A673 (cell line): ENCODE measurements around the gene AGAP1. TPM values are rescaled to one million over a fixed set of nuclear protein-coding genes. Genes with fewer than 3 reads are reported as not detected.

Source experiments
- BruUV-seq: library from RNA; stranded (reverse); fragments of 400-500 nt; replicated peaks from 2 replicates; lab custom pipeline; 2021; lab: Mats Ljungman, UMichigan
- CTCF ChIA-PET: fragments of 300-600 bp; sonication (Branson Sonifier 250); formaldehyde crosslinking; loops from one replicate; lab custom pipeline; 2022; ENCODE audit warnings: antibody characterized with exemption; lab: Charles Lee
- POLR2A ChIA-PET: fragments of 300-600 bp; sonication (Branson Sonifier 250); formaldehyde crosslinking; loops from one replicate; lab custom pipeline; 2022; ENCODE audit warnings: antibody characterized with exemption; ENCODE audit not compliant: low non-redundant PET; lab: Charles Lee
- DNase-seq: peaks from one replicate; pipeline ENCODE4 v3.0.0-alpha.2; 2015; ENCODE audit warnings: low spot score
- H3K27ac ChIP-seq: fragments of 200-600 bp; sonication (generic); 2 replicates; pipeline ENCODE4 v1.5.1; 2016; ENCODE audit warnings: mixed run types, low read depth, mild to moderate bottlenecking, mixed read lengths, antibody characterized with exemption, low read length; ENCODE audit not compliant: poor library complexity, severe bottlenecking
- H3K27me3 ChIP-seq: fragments of 200-600 bp; sonication (generic); replicated peaks from 2 replicates; pipeline ENCODE4 v1.6.1; 2017; ENCODE audit warnings: mixed run types, low read depth, mild to moderate bottlenecking, mixed read lengths, antibody characterized with exemption, low read length; ENCODE audit not compliant: insufficient read depth, poor library complexity
- H3K36me3 ChIP-seq: fragments of 200-600 bp; sonication (generic); 2 replicates; pipeline ENCODE4 v1.6.1; 2016; ENCODE audit warnings: mixed run types, mild to moderate bottlenecking, mixed read lengths, antibody characterized with exemption, low read length; ENCODE audit not compliant: insufficient read depth, poor library complexity, severe bottlenecking
- H3K4me1 ChIP-seq: fragments of 200-600 bp; sonication (generic); 2 replicates; pipeline ENCODE4 v1.6.1; 2017; ENCODE audit warnings: mixed run types, mild to moderate bottlenecking, mixed read lengths, antibody characterized with exemption, low read length; ENCODE audit not compliant: insufficient read depth, poor library complexity, severe bottlenecking
- H3K4me3 ChIP-seq: fragments of 200-600 bp; sonication (generic); 2 replicates; pipeline ENCODE4 v1.5.1; 2016; ENCODE audit warnings: low read depth, mixed run types, mild to moderate bottlenecking, mixed read lengths, low read length; ENCODE audit not compliant: poor library complexity, severe bottlenecking
- H3K9me3 ChIP-seq: fragments of 200-600 bp; sonication (generic); 2 replicates; pipeline ENCODE4 v1.6.1; 2016; ENCODE audit warnings: mixed run types, low read depth, mild to moderate bottlenecking, mixed read lengths, antibody characterized with exemption, low read length; ENCODE audit not compliant: poor library complexity, severe bottlenecking
- CTCF ChIP-seq: fragments of 300-800, 200-600 bp; sonication (generic); conservative IDR thresholded peaks from 2 replicates; pipeline ENCODE4 v1.5.1; 2017; ENCODE audit warnings: low read depth, mild to moderate bottlenecking, antibody characterized with exemption, low read length, moderate library complexity, mixed read lengths
- EZH2 ChIP-seq: fragments of 200-600 bp; sonication (generic); IDR thresholded peaks from 2 replicates; pipeline ENCODE4 v1.6.1; 2017; ENCODE audit warnings: borderline replicate concordance, low read depth, mild to moderate bottlenecking, mixed read lengths, antibody characterized with exemption, low read length; ENCODE audit not compliant: poor library complexity, severe bottlenecking
- intact Hi-C: fragments of 100-400 bp; cut with micrococcal nuclease; formaldehyde crosslinking; loops from one replicate; pipeline ENCODE4 v1.10.0; 2022; ENCODE audit not compliant: unreplicated experiment
- total RNA-seq: library from RNA; stranded (reverse); gene quantifications from 2 replicates; pipeline ENCODE4 v1.2.3, GENCODE V29; 2021

The AGAP1 gene
- total RNA-seq, 1 experiment from 2014 or later: 25.3 TPM

DNA sequence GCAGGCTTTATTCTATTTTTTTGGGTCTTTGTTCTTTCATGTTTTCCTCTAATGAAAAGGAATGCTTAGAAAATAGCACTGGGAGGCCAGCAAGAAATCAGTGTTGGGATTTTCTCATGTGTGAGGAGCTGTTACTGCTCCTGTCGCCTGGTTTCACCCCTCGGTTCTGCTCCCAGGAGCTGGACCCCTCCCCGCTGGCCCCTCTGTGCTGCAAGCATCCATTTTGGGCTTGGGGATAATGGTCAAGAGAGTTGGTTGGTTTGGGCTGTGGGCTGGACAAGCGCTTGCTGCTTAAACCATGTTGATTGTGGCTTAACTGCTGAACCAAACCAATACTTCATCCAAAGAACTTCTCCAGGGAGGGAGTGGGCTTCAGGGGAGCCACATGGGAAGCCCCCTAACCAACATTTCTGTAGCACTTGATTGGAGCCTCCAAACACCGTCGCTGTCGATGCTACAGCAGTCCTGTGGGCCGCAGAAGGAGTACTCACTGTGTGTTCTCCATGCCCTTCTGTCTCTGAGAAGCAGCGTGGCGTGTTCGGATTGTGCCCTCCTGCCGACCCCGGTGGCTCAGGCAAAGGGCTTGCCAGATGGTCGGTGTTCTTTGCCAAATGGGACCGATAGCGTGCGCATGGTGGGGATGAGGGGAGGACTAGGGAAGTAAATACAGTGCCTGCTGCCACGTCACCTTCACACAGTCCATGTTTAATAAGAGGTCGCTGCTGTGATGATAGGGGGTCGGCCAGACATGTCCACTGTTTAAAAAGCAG, 40.0 kb downstream of the AGAP1 start:
- intact Hi-C loops: no loop called here
- Histone ChIP-seq H3K9me3 (no peaks in the 10 kb centered on the region), H3K4me1 (no peaks in the 10 kb centered on the region), H3K27ac (no peak overlapping the region), H3K27me3 (no peaks in the 10 kb centered on the region), H3K4me3 (no peak overlapping the region), H3K36me3 (no peaks in the 10 kb centered on the region)
- DNase-seq: no peak
- TF ChIP-seq EZH2 (no peak), CTCF (no peak)
- POLR2A ChIA-PET: no interaction called here
- BruUV-seq: no TSS peak
- CTCF ChIA-PET: no interaction called here

DNA sequence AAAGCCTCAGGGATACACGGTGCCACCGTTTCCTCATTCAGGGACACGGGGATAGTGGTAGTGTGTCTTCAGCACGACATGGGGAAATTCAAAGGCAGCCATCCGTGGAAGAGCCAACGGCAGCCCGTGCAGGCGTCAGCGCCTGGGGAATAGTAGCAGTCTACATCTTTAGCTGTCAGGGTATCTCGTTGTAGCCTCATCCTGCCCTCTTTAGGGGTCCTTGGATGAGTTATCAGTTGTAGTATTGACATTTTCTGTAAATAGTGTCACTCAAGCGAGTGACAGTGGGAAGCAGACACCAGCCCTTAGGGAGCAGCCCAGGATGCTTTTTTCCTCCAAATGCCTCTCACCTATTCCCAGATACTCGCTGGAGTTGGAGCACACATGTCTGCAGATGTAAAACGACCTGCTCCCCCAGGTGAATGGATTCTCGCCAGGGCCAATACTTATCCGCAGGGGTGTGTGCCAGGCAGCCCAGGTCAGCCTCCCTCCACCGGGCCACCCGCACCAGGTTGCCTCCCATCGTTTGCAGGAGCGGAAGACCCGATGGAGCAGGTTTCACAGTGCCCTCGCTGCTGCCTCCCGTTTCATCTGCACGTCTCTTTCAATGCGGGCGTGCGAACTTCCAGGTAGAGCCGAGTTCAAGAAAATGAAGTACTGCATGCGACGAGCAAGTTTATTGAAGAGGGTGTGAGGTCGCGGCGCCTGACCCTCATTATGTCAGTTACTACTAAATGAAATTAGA, 41.0 kb downstream of the AGAP1 start:
- Histone ChIP-seq H3K9me3 (no peaks in the 10 kb centered on the region), H3K27me3 (no peaks in the 10 kb centered on the region), H3K36me3 (no peaks in the 10 kb centered on the region), H3K4me1 (no peaks in the 10 kb centered on the region), H3K27ac (no peak overlapping the region), H3K4me3 (no peak overlapping the region)
- CTCF ChIA-PET: no interaction called here
- BruUV-seq: no TSS peak
- no peak for DNase-seq
- TF ChIP-seq CTCF: no peak
- no peak for TF ChIP-seq EZH2
- intact Hi-C loops: no loop called here
- POLR2A ChIA-PET: no interaction called here

DNA sequence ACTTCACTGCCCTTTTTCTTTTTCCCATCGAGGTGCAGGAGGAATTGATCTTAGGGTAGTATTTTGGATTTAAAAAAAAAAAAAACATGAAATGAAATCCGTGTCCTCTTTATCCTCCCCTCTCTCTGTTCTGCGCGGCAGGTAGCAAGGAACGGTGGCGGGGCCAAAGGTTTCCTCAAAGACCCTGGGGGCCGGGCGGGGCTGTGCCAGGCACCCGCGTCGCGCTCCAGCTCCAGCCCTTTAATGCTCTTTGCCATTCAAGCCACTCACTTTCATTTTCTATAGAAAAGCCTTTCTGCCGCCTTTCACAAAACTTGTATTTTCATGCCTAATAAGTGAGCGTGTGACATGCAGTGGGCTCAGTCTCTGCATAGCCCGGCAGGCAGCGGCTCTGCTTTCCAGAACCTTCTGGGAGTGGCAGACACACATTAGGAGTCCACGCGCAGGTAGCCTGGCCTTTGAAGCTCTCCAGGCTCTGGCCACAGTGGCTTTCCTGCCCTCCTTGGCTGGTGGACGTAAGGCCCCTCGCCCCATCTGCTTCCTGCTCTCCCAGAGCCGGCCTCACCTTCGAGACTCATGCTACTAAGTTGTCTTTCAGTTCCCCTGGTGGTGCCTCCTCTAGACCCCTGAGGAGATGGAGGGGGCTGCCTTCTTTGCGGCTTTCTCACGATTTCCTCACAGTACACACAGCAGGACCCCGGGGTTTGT, 41.7 kb downstream of the AGAP1 start:
- Histone ChIP-seq H3K4me1 (no peaks in the 10 kb centered on the region), H3K27ac (no peak overlapping the region), H3K36me3 (no peaks in the 10 kb centered on the region), H3K4me3 (no peak overlapping the region), H3K9me3 (no peaks in the 10 kb centered on the region), H3K27me3 (no peaks in the 10 kb centered on the region)
- intact Hi-C loops: no loop called here
- TF ChIP-seq CTCF: no peak
- TF ChIP-seq EZH2: no peak
- no peak for DNase-seq
- POLR2A ChIA-PET: no interaction called here
- no TSS peak for BruUV-seq
- CTCF ChIA-PET: no interaction called here
